H7 (cell line): Measurements from ENCODE around the gene HPS3. TPM values are rescaled to one million over a fixed set of nuclear protein-coding genes. Genes with fewer than 3 reads are reported as not detected.
"Not testable (repeated sequence)": the region's sequence is repeated elsewhere in the genome, so short reads cannot be mapped to it uniquely, and the experiment has no call there.

ENCODE experiments used
- DNase-seq: peaks from one replicate; pipeline ENCODE4 v3.0.0; 2012
- H3K27me3 ChIP-seq: 2 replicates; pipeline ENCODE4 v1.6.0; 2011; ENCODE audit warnings: mild to moderate bottlenecking, low read length; ENCODE audit not compliant: control insufficient read depth, insufficient read depth
- H3K36me3 ChIP-seq: replicated peaks from 2 replicates; pipeline ENCODE4 v1.5.1; 2011; ENCODE audit warnings: low read length; ENCODE audit not compliant: control insufficient read depth, insufficient read depth
- H3K4me3 ChIP-seq: 2 replicates; pipeline ENCODE4 v1.5.1; 2011; ENCODE audit warnings: low read depth, mild to moderate bottlenecking, control low read depth, low read length, moderate library complexity; ENCODE audit not compliant: insufficient read depth
- total RNA-seq: library from RNA; depleted of rRNA; stranded (reverse); fragments of >200 nt; shearing (Covaris generic); gene quantifications from 2 replicates; pipeline ENCODE4 v1.2.3, GENCODE V29; 2014

The HPS3 gene
- total RNA-seq, 1 experiment from 2014 or later: 0.14 TPM

- no peak overlapping the region for H3K4me3 ChIP-seq
- no peaks in the 10 kb centered on the region for H3K27me3 ChIP-seq
- H3K36me3 ChIP-seq: no peaks in the 10 kb centered on the region
- DNase-seq: no peak
Observed at GRCh38 chr3:149195221-149195620, 65.8 kb downstream of the HPS3 start.

GRCh38 chr3:149196805-149197592, 67.6 kb downstream of the HPS3 start:
- H3K36me3 ChIP-seq, H3K27me3 ChIP-seq, DNase-seq, H3K4me3 ChIP-seq: not testable (repeated sequence)

- Histone ChIP-seq H3K27me3 (no peaks in the 10 kb centered on the region), H3K4me3 (no peak overlapping the region), H3K36me3 (no peaks in the 10 kb centered on the region)
- no peak for DNase-seq
Observed at GRCh38 chr3:149197669-149198068, 68.2 kb downstream of the HPS3 start.

- H3K4me3 ChIP-seq: no peak overlapping the region
- DNase-seq: peak; percentile 58
- H3K27me3 ChIP-seq: no peaks in the 10 kb centered on the region
- no peaks in the 10 kb centered on the region for H3K36me3 ChIP-seq
Observed at GRCh38 chr3:149198611-149199010, 69.2 kb downstream of the HPS3 start.

GRCh38 chr3:149199474-149199873, 70.0 kb downstream of the HPS3 start:
- DNase-seq: no peak
- Histone ChIP-seq H3K36me3 (no peaks in the 10 kb centered on the region), H3K27me3 (no peaks in the 10 kb centered on the region), H3K4me3 (no peak overlapping the region)

- no peak for DNase-seq
- H3K4me3 ChIP-seq: no peak overlapping the region
- no peaks in the 10 kb centered on the region for H3K36me3 ChIP-seq
- no peaks in the 10 kb centered on the region for H3K27me3 ChIP-seq
Observed at GRCh38 chr3:149203758-149204157, 74.3 kb downstream of the HPS3 start.

GRCh38 chr3:149204390-149204991, 75.1 kb downstream of the HPS3 start:
- no peak overlapping the region for H3K4me3 ChIP-seq
- DNase-seq: no peak

GRCh38 chr3:149207475-149207874, 78.0 kb downstream of the HPS3 start:
- no peaks in the 10 kb centered on the region for H3K27me3 ChIP-seq
- H3K4me3 ChIP-seq: no peak overlapping the region
- H3K36me3 ChIP-seq: no peaks in the 10 kb centered on the region
- no peak for DNase-seq

More at GRCh38 chr3:149204390-149204991, 75.1 kb downstream of the HPS3 start:
- Histone ChIP-seq H3K27me3 (no peaks in the 10 kb centered on the region), H3K36me3 (no peaks in the 10 kb centered on the region)

GRCh38 chr3:149209431-149209830, 80.0 kb downstream of the HPS3 start:
- DNase-seq: no peak
- Histone ChIP-seq H3K27me3 (no peaks in the 10 kb centered on the region), H3K36me3 (no peaks in the 10 kb centered on the region), H3K4me3 (no peak overlapping the region)

GRCh38 chr3:149212386-149212785, 82.9 kb downstream of the HPS3 start:
- Histone ChIP-seq H3K27me3 (no peaks in the 10 kb centered on the region), H3K4me3 (no peak overlapping the region), H3K36me3 (no peaks in the 10 kb centered on the region)
- DNase-seq: no peak

GRCh38 chr3:149214702-149215101, 85.3 kb downstream of the HPS3 start:
- H3K27me3 ChIP-seq: no peaks in the 10 kb centered on the region
- DNase-seq: no peak
- no peak overlapping the region for H3K4me3 ChIP-seq
- H3K36me3 ChIP-seq: no peaks in the 10 kb centered on the region

- Histone ChIP-seq H3K27me3 (no peaks in the 10 kb centered on the region), H3K4me3 (no peak overlapping the region), H3K36me3 (no peaks in the 10 kb centered on the region)
- DNase-seq: no peak
Observed at GRCh38 chr3:149215515-149215914, 86.1 kb downstream of the HPS3 start.

GRCh38 chr3:149216193-149216869, 86.9 kb downstream of the HPS3 start:
- H3K27me3 ChIP-seq: no peaks in the 10 kb centered on the region
- DNase-seq: no peak
- no peak overlapping the region for H3K4me3 ChIP-seq
- no peaks in the 10 kb centered on the region for H3K36me3 ChIP-seq

GRCh38 chr3:149217347-149217746, 87.9 kb downstream of the HPS3 start:
- no peaks in the 10 kb centered on the region for H3K36me3 ChIP-seq
- H3K4me3 ChIP-seq: no peak overlapping the region
- DNase-seq: no peak
- no peaks in the 10 kb centered on the region for H3K27me3 ChIP-seq
